Measurements from ENCODE around the gene SLC6A6.

DNA sequence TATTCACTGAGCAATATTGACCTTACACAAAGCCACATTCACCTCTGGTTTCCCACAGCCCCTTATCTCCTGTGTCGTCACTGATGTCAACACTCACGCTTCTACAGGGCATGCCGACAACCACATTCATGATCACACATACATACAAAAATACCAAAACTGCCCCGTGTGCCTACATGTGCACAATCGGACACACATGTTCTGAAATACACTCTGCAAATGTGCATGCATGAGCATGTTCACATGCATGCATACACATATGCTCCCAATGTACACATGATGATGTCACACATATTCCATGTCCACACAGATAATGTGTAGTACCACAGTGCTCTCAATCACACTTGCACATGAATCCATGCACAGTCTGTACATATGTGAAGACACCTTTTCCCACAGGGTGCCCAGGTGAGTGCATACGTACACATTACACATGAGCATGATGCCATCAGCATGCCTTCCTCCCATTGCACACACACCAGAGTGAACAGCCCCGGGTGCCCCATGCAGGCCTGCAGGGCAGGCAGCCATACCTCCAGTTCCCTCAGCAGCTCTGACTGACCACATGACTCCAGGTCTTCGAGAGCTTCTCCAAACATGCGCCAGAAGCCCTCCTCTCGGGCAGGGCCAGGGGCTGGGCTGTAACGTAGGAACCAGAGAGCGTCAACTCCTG, 100.8 kb downstream of the SLC6A6 start:
- no peak for TF ChIP-seq CTCF (IDR thresholded peaks at IDR 0.05; ENCODE audit: low read length)
- TF ChIP-seq EZH2 (optimal IDR thresholded peaks at IDR 0.05; ENCODE audit: low read depth, low read length), result no peak
